WI38 (cell line): ENCODE data around the gene EOGT.

Experiments used
- H3K4me3 ChIP-seq: 2 replicates; pipeline ENCODE4 v1.5.1; 2011; ENCODE audit warnings: low read depth, mild to moderate bottlenecking, control low read depth, low read length
- CTCF ChIP-seq: IDR thresholded peaks from 2 replicates; pipeline ENCODE4 v1.5.1; 2012; ENCODE audit warnings: low read depth, mild to moderate bottlenecking, control low read depth, low read length

EOGT gene

GRCh38 chr3:68977486-68978167 lies 35.9 kb downstream of the EOGT start:
- no peak overlapping the region for H3K4me3 ChIP-seq
- TF ChIP-seq CTCF: no peak

DNA sequence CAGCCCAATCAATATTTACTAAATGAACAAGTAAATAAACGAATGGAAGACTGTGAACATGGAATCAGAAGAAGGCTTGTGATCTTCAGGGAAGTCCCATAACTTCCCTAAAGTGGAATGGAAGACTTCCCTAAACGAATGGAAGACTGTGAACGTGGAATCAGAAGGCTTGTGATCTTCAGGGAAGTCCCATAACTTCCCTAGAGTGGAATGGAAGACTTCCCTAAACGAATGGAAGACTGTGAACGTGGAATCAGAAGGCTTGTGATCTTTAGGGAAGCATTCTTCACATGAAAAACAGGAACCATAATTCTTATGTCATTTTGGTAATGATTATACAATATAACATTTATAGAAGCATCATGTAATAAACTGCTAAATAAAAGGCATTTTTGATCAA lies 38.8 kb downstream of the EOGT start:
- no peak for TF ChIP-seq CTCF

GRCh38 chr3:68973639-68974038 lies 39.8 kb downstream of the EOGT start:
- no peak for TF ChIP-seq CTCF

More for the DNA sequence above, 38.8 kb downstream of the EOGT start:
- no peak overlapping the region for H3K4me3 ChIP-seq

GRCh38 chr3:68972358-68972979 lies 41.0 kb downstream of the EOGT start:
- H3K4me3 ChIP-seq: no peak overlapping the region
- TF ChIP-seq CTCF: peak; percentile 80

More at GRCh38 chr3:68973639-68974038, 39.8 kb downstream of the EOGT start:
- H3K4me3 ChIP-seq: no peak overlapping the region

DNA sequence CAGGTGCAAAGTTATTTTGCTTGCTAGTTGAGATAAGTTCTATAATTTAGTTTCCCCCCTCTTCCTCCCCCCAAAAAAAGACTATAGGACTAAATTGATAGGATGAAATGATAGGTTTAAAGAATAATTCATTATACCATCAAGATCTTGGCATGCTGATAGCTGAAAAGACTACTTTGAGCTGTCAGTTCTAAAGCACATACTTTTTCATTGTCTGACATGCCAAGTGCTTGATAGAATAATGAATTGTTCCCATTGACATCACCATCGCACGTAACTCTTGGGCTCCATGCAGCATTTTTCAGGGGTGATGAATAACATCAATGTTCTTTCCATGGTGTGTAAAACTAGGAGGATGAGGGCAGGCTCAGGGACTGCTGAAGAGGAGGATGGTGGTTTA lies 48.8 kb downstream of the EOGT start:
- H3K4me3 ChIP-seq: no peak overlapping the region
- no peak for TF ChIP-seq CTCF

GRCh38 chr3:68963891-68964290 lies 49.6 kb downstream of the EOGT start:
- TF ChIP-seq CTCF: no peak

GRCh38 chr3:68963376-68963775 lies 50.1 kb downstream of the EOGT start:
- TF ChIP-seq CTCF: no peak
- no peak overlapping the region for H3K4me3 ChIP-seq

More at GRCh38 chr3:68963891-68964290, 49.6 kb downstream of the EOGT start:
- H3K4me3 ChIP-seq: no peak overlapping the region
